Large intestine (tissue), 3 donors: Measurements from ENCODE around the gene TREX2. TPM values are rescaled to one million over a fixed set of nuclear protein-coding genes. Genes with fewer than 3 reads are reported as not detected.

Source experiments
- DNase-seq, 2 donors: peaks; one replicate each; pipeline versions ENCODE4 v3.0.0 to v3.0.0-alpha.2; 2013
- H3K27ac ChIP-seq: one replicate; pipeline ENCODE4 v1.5.1; 2013; ENCODE audit warnings: low read length
- H3K27me3 ChIP-seq: 2 replicates; pipeline ENCODE4 v1.6.1; 2013; ENCODE audit warnings: low read length; ENCODE audit not compliant: control insufficient read depth, insufficient read depth
- H3K36me3 ChIP-seq: 2 replicates; pipeline ENCODE4 v1.6.1; 2013; ENCODE audit warnings: low read length; ENCODE audit not compliant: control insufficient read depth, insufficient read depth
- H3K4me1 ChIP-seq: one replicate; pipeline ENCODE4 v1.6.1; 2013; ENCODE audit warnings: low read length; ENCODE audit not compliant: control insufficient read depth, insufficient read depth
- H3K4me3 ChIP-seq: one replicate; pipeline ENCODE4 v1.5.1; 2013; ENCODE audit warnings: low read length
- H3K9me3 ChIP-seq: one replicate; pipeline ENCODE4 v1.6.1; 2013; ENCODE audit warnings: mild to moderate bottlenecking, low read depth, low read length, moderate library complexity; ENCODE audit not compliant: control insufficient read depth
- WGBS: methylation state at CpG from one replicate; pipeline ENCODE4 v1.1.5; 2013; ENCODE audit warnings: low lambda C conversion rate; ENCODE audit not compliant: insufficient coverage; 5-methylcytosine and 5-hydroxymethylcytosine counted together
- polyA plus RNA-seq: library from polyadenylated mRNA; unstranded; fragments of 120-200 nt; gene quantifications from one replicate; pipeline ENCODE4 v1.2.1, GENCODE V29; 2013

TREX2 gene
- polyA plus RNA-seq, 1 donor, result 0.30 TPM

- Histone ChIP-seq H3K4me3 (no peak overlapping the region), H3K27me3 (no peaks in the 10 kb centered on the region), H3K27ac (no peak overlapping the region), H3K36me3 (no peaks in the 10 kb centered on the region), H3K9me3 (no peaks in the 10 kb centered on the region), H3K4me1 (peaks cover 47% of the 10 kb centered on the region)
- DNase-seq, result peak in 1 of 2 donors; percentile 43
- WGBS, result no CpG with 5 or more reads among the region's 27 CpGs
Measured at GRCh38 chrX:153488231-153488914, 42.5 kb upstream of the TREX2 start.

- no peak overlapping the region for H3K27ac ChIP-seq
- no peaks in the 10 kb centered on the region for H3K27me3 ChIP-seq
- no CpG with 5 or more reads among the region's 11 CpGs for WGBS
- H3K9me3 ChIP-seq, result no peaks in the 10 kb centered on the region
- peak in 1 of 2 donors; percentile 12 for DNase-seq
- no peaks in the 10 kb centered on the region for H3K36me3 ChIP-seq
- H3K4me3 ChIP-seq, result no peak overlapping the region
- peaks cover 44% of the 10 kb centered on the region for H3K4me1 ChIP-seq
Measured at GRCh38 chrX:153487590-153488071, 41.8 kb upstream of the TREX2 start.

GRCh38 chrX:153486171-153486570 lies 40.3 kb upstream of the TREX2 start:
- WGBS, result no CpG with 5 or more reads among the region's 10 CpGs
- peaks cover 30% of the 10 kb centered on the region for H3K4me1 ChIP-seq

GRCh38 chrX:153485396-153486080 lies 39.7 kb upstream of the TREX2 start:
- no peak overlapping the region for H3K27ac ChIP-seq
- no peak for DNase-seq
- no peaks in the 10 kb centered on the region for H3K27me3 ChIP-seq
- no peaks in the 10 kb centered on the region for H3K9me3 ChIP-seq
- WGBS, result no CpG with 5 or more reads among the region's 30 CpGs
- H3K4me1 ChIP-seq, result peaks cover 24% of the 10 kb centered on the region
- no peaks in the 10 kb centered on the region for H3K36me3 ChIP-seq
- H3K4me3 ChIP-seq, result no peak overlapping the region

More at GRCh38 chrX:153486171-153486570, 40.3 kb upstream of the TREX2 start:
- no peak for DNase-seq
- Histone ChIP-seq H3K36me3 (no peaks in the 10 kb centered on the region), H3K27me3 (no peaks in the 10 kb centered on the region), H3K27ac (no peak overlapping the region), H3K9me3 (no peaks in the 10 kb centered on the region), H3K4me3 (no peak overlapping the region)

GRCh38 chrX:153482376-153483015 lies 36.6 kb upstream of the TREX2 start:
- no peaks in the 10 kb centered on the region for H3K9me3 ChIP-seq
- H3K27ac ChIP-seq, result no peak overlapping the region
- no peaks in the 10 kb centered on the region for H3K36me3 ChIP-seq
- WGBS, result no CpG with 5 or more reads among the region's 23 CpGs
- H3K4me3 ChIP-seq, result no peak overlapping the region
- DNase-seq, result no peak
- H3K4me1 ChIP-seq, result peaks cover 5% of the 10 kb centered on the region
- no peaks in the 10 kb centered on the region for H3K27me3 ChIP-seq

- Histone ChIP-seq H3K4me3 (no peak overlapping the region), H3K27ac (no peak overlapping the region), H3K9me3 (no peaks in the 10 kb centered on the region), H3K27me3 (no peaks in the 10 kb centered on the region), H3K4me1 (peaks cover 5% of the 10 kb centered on the region), H3K36me3 (no peaks in the 10 kb centered on the region)
- no CpG with 5 or more reads among the region's 13 CpGs for WGBS
- DNase-seq, result no peak
Measured at GRCh38 chrX:153481043-153481442, 35.2 kb upstream of the TREX2 start.

- H3K4me3 ChIP-seq, result no peak overlapping the region
- no peaks in the 10 kb centered on the region for H3K27me3 ChIP-seq
- no peak for DNase-seq
- no peaks in the 10 kb centered on the region for H3K9me3 ChIP-seq
- H3K27ac ChIP-seq, result no peak overlapping the region
- H3K4me1 ChIP-seq, result peaks cover 9% of the 10 kb centered on the region
- WGBS, result no CpG with 5 or more reads among the region's 16 CpGs
- no peaks in the 10 kb centered on the region for H3K36me3 ChIP-seq
Measured at GRCh38 chrX:153478746-153479145, 32.9 kb upstream of the TREX2 start.

GRCh38 chrX:153477901-153478300 lies 32.0 kb upstream of the TREX2 start:
- WGBS, result no CpG with 5 or more reads among the region's 9 CpGs
- Histone ChIP-seq H3K9me3 (no peaks in the 10 kb centered on the region), H3K27ac (no peak overlapping the region), H3K36me3 (no peaks in the 10 kb centered on the region), H3K4me1 (peaks cover 9% of the 10 kb centered on the region), H3K4me3 (no peak overlapping the region), H3K27me3 (no peaks in the 10 kb centered on the region)
- no peak for DNase-seq

- H3K9me3 ChIP-seq, result no peaks in the 10 kb centered on the region
- WGBS, result no CpG with 5 or more reads among the region's 11 CpGs
- peak overlapping the region; percentile 12 for H3K27ac ChIP-seq
Measured at GRCh38 chrX:153477364-153477857, 31.6 kb upstream of the TREX2 start.

GRCh38 chrX:153476666-153477363 lies 31.0 kb upstream of the TREX2 start:
- no CpG with 5 or more reads among the region's 16 CpGs for WGBS
- Histone ChIP-seq H3K4me1 (peaks cover 13% of the 10 kb centered on the region), H3K27ac (peak overlapping the region; percentile 12), H3K36me3 (no peaks in the 10 kb centered on the region), H3K27me3 (no peaks in the 10 kb centered on the region), H3K9me3 (no peaks in the 10 kb centered on the region), H3K4me3 (no peak overlapping the region)
- DNase-seq, result no peak

More at GRCh38 chrX:153477364-153477857, 31.6 kb upstream of the TREX2 start:
- no peak for DNase-seq
- Histone ChIP-seq H3K27me3 (no peaks in the 10 kb centered on the region), H3K36me3 (no peaks in the 10 kb centered on the region), H3K4me1 (peaks cover 9% of the 10 kb centered on the region), H3K4me3 (no peak overlapping the region)
